Measurements from ENCODE around the gene UGP2.

The UGP2 gene

GRCh38 chr2:63865159-63865799 is 23.6 kb downstream of the UGP2 start:
- no peak for DNase-seq (ENCODE audit: low read depth in 2 of 2)

GRCh38 chr2:63866009-63866709 is 24.5 kb downstream of the UGP2 start:
- DNase-seq (ENCODE audit: low read depth in 2 of 2): no peak

GRCh38 chr2:63870679-63871078 is 29.0 kb downstream of the UGP2 start:
- DNase-seq (ENCODE audit: low read depth in 2 of 2): no peak

GRCh38 chr2:63871864-63872263 is 30.2 kb downstream of the UGP2 start:
- DNase-seq (ENCODE audit: low read depth in 2 of 2): no peak

- no peak for DNase-seq (ENCODE audit: low read depth in 2 of 2)
Measured at GRCh38 chr2:63872571-63873328, 31.1 kb downstream of the UGP2 start.

GRCh38 chr2:63874204-63875130 is 32.8 kb downstream of the UGP2 start:
- no peak for DNase-seq (ENCODE audit: low read depth in 2 of 2)

GRCh38 chr2:63875131-63875527 is 33.4 kb downstream of the UGP2 start:
- DNase-seq (ENCODE audit: low read depth in 2 of 2): no peak

GRCh38 chr2:63875559-63876245 is 34.0 kb downstream of the UGP2 start:
- DNase-seq (ENCODE audit: low read depth in 2 of 2): no peak

GRCh38 chr2:63876311-63876710 is 34.6 kb downstream of the UGP2 start:
- DNase-seq (ENCODE audit: low read depth in 2 of 2): no peak

GRCh38 chr2:63878486-63878885 is 36.8 kb downstream of the UGP2 start:
- no peak for DNase-seq (ENCODE audit: low read depth in 2 of 2)

GRCh38 chr2:63879876-63880433 is 38.3 kb downstream of the UGP2 start:
- DNase-seq (ENCODE audit: low read depth in 2 of 2): no peak

GRCh38 chr2:63880625-63881024 is 38.9 kb downstream of the UGP2 start:
- DNase-seq (ENCODE audit: low read depth in 2 of 2): no peak

GRCh38 chr2:63881205-63881604 is 39.5 kb downstream of the UGP2 start:
- DNase-seq (ENCODE audit: low read depth in 2 of 2): no peak

GRCh38 chr2:63882395-63883105 is 40.9 kb downstream of the UGP2 start:
- no peak for DNase-seq (ENCODE audit: low read depth in 2 of 2)

- no peak for DNase-seq (ENCODE audit: low read depth in 2 of 2)
Measured at GRCh38 chr2:63886445-63886844, 44.7 kb downstream of the UGP2 start.

GRCh38 chr2:63888053-63888452 is 46.4 kb downstream of the UGP2 start:
- DNase-seq (ENCODE audit: low read depth in 2 of 2): no peak

- DNase-seq (ENCODE audit: low read depth in 2 of 2): peak; percentile 18 to 24
Measured at GRCh38 chr2:63888490-63889402, 47.0 kb downstream of the UGP2 start.

- DNase-seq (ENCODE audit: low read depth in 2 of 2): no peak
Measured at GRCh38 chr2:63890678-63891077, 49.0 kb downstream of the UGP2 start.

GRCh38 chr2:63891488-63892030 is 49.9 kb downstream of the UGP2 start:
- no peak for DNase-seq (ENCODE audit: low read depth in 2 of 2)
